Adrenal gland (tissue), 12 donors: ENCODE data around the gene DOK6. TPM values are rescaled to one million over a fixed set of nuclear protein-coding genes. Genes with fewer than 3 reads are reported as not detected.

Experiments
- DNase-seq, 7 donors: peaks; one replicate each; pipeline ENCODE4 v3.0.0-alpha.2; 2019 to 2020
- H3K27ac ChIP-seq, 5 donors: fragments of 200-600 bp; sonication (generic) in 4 of 5; 1 replicate in 3 of 5; 2 replicates in 2 of 5; pipeline versions ENCODE4 v1.5.1 to v1.8.0; 2016 to 2020; ENCODE audit warnings: mild to moderate bottlenecking in 1 of 5
- H3K27me3 ChIP-seq: fragments of 200-600 bp; 2 replicates; pipeline ENCODE4 v1.8.0; 2021
- H3K36me3 ChIP-seq, 2 donors: fragments of 200-600 bp; replicated peaks in 1 of 2; 1 replicate in 1 of 2; 2 replicates in 1 of 2; pipeline versions ENCODE4 v1.5.1 to v1.8.0; 2018 to 2022
- H3K4me1 ChIP-seq, 2 donors: fragments of 200-600 bp; replicated peaks in 1 of 2; 1 replicate in 1 of 2; 2 replicates in 1 of 2; pipeline versions ENCODE4 v1.5.1 to v1.8.0; 2018 to 2021
- H3K4me3 ChIP-seq, 4 donors: fragments of 200-600 bp; sonication (generic) in 3 of 4; one replicate each; pipeline ENCODE4 v1.5.1; 2016 to 2018
- H3K9me3 ChIP-seq, 3 donors: fragments of 200-600 bp; sonication (generic) in 1 of 3; replicated peaks in 1 of 3; 1 replicate in 2 of 3; 2 replicates in 1 of 3; pipeline versions ENCODE4 v1.5.1 to v1.8.0; 2016 to 2021
- CTCF ChIP-seq, 6 experiments: fragments of 450-650 bp in 4 of 6; fragments of 200-600 bp in 2 of 6; sonication (generic) in 1 of 6; IDR thresholded peaks; 1 replicate in 5 of 6; 2 replicates in 1 of 6; pipeline versions ENCODE4 v1.5.1 to v1.8.0; 2016 to 2021; ENCODE audit warnings: antibody characterized with exemption in 6 of 6, mild to moderate bottlenecking in 2 of 6, moderate library complexity in 1 of 6
- POLR2A ChIP-seq, 2 donors: fragments of 450-650 bp; IDR thresholded peaks; one replicate each; pipeline ENCODE4 v1.6.1; 2017; ENCODE audit warnings: antibody characterized with exemption in 2 of 2, mild to moderate bottlenecking in 2 of 2, moderate library complexity in 1 of 2
- WGBS, 4 donors: extraction: QIAGEN DNeasy Blood & Tissue Kit in 2 of 4; methylation state at CpG; one replicate each; pipeline versions ENCODE4 v1.1.5 to v1.1.7; 2013 to 2017; 5-methylcytosine and 5-hydroxymethylcytosine counted together
- intact Hi-C, 2 donors: fragments of 100-400 bp; cut with DNase I; formaldehyde crosslinking; loops; one replicate each; pipeline versions ENCODE4 v1.14.1 to v1.15.0; 2022 to 2023
- polyA plus RNA-seq, 3 donors: library from polyadenylated mRNA; stranded (reverse); fragments of 200-250 nt in 2 of 3; fragments of 350-450 nt in 1 of 3; fragmentation: Illumina TruSeq in 1 of 3; extraction: RNeasy Lipid Tissue Mini Kit (QIAGEN cat#74804) in 1 of 3; gene quantifications; one replicate each; pipeline ENCODE4 v1.2.3, GENCODE V29; 2013 to 2014
- total RNA-seq, 9 donors: library from RNA; depleted of rRNA in 4 of 9; stranded (reverse); fragments of >200 nt in 4 of 9; fragments of 120-200 nt in 1 of 9; fragmentation: NEBNext Ultra II Directional in 1 of 9; extraction: Animal tissue kit (Norgen Biotek cat#: 25700) in 1 of 9; gene quantifications; one replicate each; pipeline versions ENCODE4 v1.1.0 to v1.2.4, GENCODE V29; 2013 to 2023
- donor health status: healthy with polysubstance abuse.
- donor health status: Bipolar disorder and iron deficiency.
- donor health status: DM: yes; HTN: yes; CAD: no.
- donor health status: DM: no; HTN: no; CAD: no.
- donor health status: DM: no; HTN: no; CAD: no.
- donor health status: DM: yes; HTN: yes; CAD: no.

Gene DOK6
- total and polyA plus RNA-seq, 12 donors: 0.24 to 4.5 (median 0.76) TPM

- H3K4me1 ChIP-seq: no peaks in the 10 kb centered on the region
- no peaks in the 10 kb centered on the region for H3K9me3 ChIP-seq
- intact Hi-C loops: no loop called here
- no peaks in the 10 kb centered on the region for H3K27me3 ChIP-seq
- no peak overlapping the region for H3K27ac ChIP-seq
- H3K4me3 ChIP-seq: no peak overlapping the region
- DNase-seq: no peak
- TF ChIP-seq CTCF (IDR thresholded peaks at IDR 0.05) (no peak), POLR2A (IDR thresholded peaks at IDR 0.05) (no peak)
- 56 to 71% (median 68%) methylated on average over 5 of the region's 5 CpGs for WGBS, 4 donors
- no peaks in the 10 kb centered on the region for H3K36me3 ChIP-seq
Measured at GRCh38 chr18:69483574-69483973, 82.9 kb downstream of the DOK6 start.

GRCh38 chr18:69484699-69485396 is 84.2 kb downstream of the DOK6 start:
- intact Hi-C loops: no loop called here
- Histone ChIP-seq H3K27me3 (no peaks in the 10 kb centered on the region), H3K4me1 (no peaks in the 10 kb centered on the region), H3K9me3 (no peaks in the 10 kb centered on the region), H3K36me3 (no peaks in the 10 kb centered on the region), H3K27ac (no peak overlapping the region), H3K4me3 (no peak overlapping the region)
- WGBS, 4 donors: 47 to 57% (median 52%) methylated on average over 6 of the region's 6 CpGs
- no peak for DNase-seq
- TF ChIP-seq CTCF (IDR thresholded peaks at IDR 0.05) (no peak), POLR2A (IDR thresholded peaks at IDR 0.05) (no peak)

GRCh38 chr18:69487488-69488394 is 87.1 kb downstream of the DOK6 start:
- no peaks in the 10 kb centered on the region for H3K27me3 ChIP-seq
- no peaks in the 10 kb centered on the region for H3K9me3 ChIP-seq
- H3K4me1 ChIP-seq: no peaks in the 10 kb centered on the region
- no peak for DNase-seq
- no peak overlapping the region for H3K4me3 ChIP-seq
- 58 to 71% (median 65%) methylated on average over 6 of the region's 6 CpGs for WGBS, 4 donors
- intact Hi-C loops: no loop called here
- no peaks in the 10 kb centered on the region for H3K36me3 ChIP-seq
- TF ChIP-seq CTCF (IDR thresholded peaks at IDR 0.05) (no peak), POLR2A (IDR thresholded peaks at IDR 0.05) (no peak)
- no peak overlapping the region for H3K27ac ChIP-seq

GRCh38 chr18:69490072-69490471 is 89.4 kb downstream of the DOK6 start:
- no peak for DNase-seq
- WGBS, 4 donors: 66 to 75% (median 71%) methylated on average over 1 of the region's 1 CpG
- no peaks in the 10 kb centered on the region for H3K4me1 ChIP-seq
- H3K27ac ChIP-seq: no peak overlapping the region
- no peaks in the 10 kb centered on the region for H3K9me3 ChIP-seq
- H3K4me3 ChIP-seq: no peak overlapping the region
- intact Hi-C loops: no loop called here
- H3K27me3 ChIP-seq: no peaks in the 10 kb centered on the region
- no peak for TF ChIP-seq CTCF (IDR thresholded peaks at IDR 0.05)
- TF ChIP-seq POLR2A (IDR thresholded peaks at IDR 0.05): no peak
- H3K36me3 ChIP-seq: no peaks in the 10 kb centered on the region
